Measurements from ENCODE around the gene GPR139.

DNA sequence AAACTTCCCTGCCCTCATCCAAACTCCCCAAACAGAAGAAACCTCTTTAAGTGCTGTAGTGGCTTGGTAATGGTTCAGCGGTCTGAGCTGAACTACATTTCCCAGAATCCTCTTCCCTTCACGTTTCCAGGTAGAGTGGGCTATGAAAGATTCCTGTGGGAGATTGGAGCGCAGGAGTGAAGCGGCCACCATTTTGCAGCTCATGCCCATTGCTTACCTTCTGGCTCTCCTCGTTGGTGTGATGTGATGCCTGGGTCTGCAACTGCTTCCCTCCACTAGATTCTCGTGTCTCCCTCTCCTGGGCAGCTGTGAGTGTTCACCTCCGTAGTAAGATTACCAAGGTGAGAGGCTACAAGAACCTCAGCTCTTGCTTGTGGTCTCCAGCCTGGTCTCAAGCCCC is 82.1 kb downstream of the GPR139 start:
- TF ChIP-seq ZNF266 (tag by site-specific recombination; IDR thresholded peaks at IDR 0.05; ENCODE audit: low read depth) (no peak), CTCF (tag by site-specific recombination; IDR thresholded peaks at IDR 0.05) (no peak), ZNF274 (IDR thresholded peaks at IDR 0.05; ENCODE audit: low read length) (no peak), ZNF274 (tag by site-specific recombination; IDR thresholded peaks at IDR 0.05; ENCODE audit: borderline replicate concordance) (no peak), KLF9 (tag by site-specific recombination; IDR thresholded peaks at IDR 0.05; ENCODE audit: low read depth) (no peak), REST (tag by site-specific recombination; IDR thresholded peaks at IDR 0.05) (no peak), ZNF24 (tag by site-specific recombination; IDR thresholded peaks at IDR 0.05) (no peak), ZNF645 (tag by site-specific recombination; IDR thresholded peaks at IDR 0.05) (no peak), ZBTB8A (tag by site-specific recombination; IDR thresholded peaks at IDR 0.05) (no peak), ZNF501 (tag by site-specific recombination; IDR thresholded peaks at IDR 0.05) (no peak), ZEB2 (tag by site-specific recombination; IDR thresholded peaks at IDR 0.05) (no peak)
